Forelimb muscle (tissue), 1 donor: ENCODE data around the gene TRIM29. TPM values are rescaled to one million over a fixed set of nuclear protein-coding genes. Genes with fewer than 3 reads are reported as not detected.

Source experiments
- DNase-seq: peaks from one replicate; pipeline ENCODE4 v3.0.0-alpha.2; 2013; ENCODE audit warnings: low read depth
- polyA plus RNA-seq: library from polyadenylated mRNA; unstranded; fragments of 120-200 nt; gene quantifications from one replicate; pipeline ENCODE4 v1.2.1, GENCODE V29; 2013; ENCODE audit not compliant: insufficient read length

The TRIM29 gene
- polyA plus RNA-seq, 1 donor, result not detected

- DNase-seq, result no peak
Measured at GRCh38 chr11:120097721-120098385, 40.1 kb downstream of the TRIM29 start.

DNA sequence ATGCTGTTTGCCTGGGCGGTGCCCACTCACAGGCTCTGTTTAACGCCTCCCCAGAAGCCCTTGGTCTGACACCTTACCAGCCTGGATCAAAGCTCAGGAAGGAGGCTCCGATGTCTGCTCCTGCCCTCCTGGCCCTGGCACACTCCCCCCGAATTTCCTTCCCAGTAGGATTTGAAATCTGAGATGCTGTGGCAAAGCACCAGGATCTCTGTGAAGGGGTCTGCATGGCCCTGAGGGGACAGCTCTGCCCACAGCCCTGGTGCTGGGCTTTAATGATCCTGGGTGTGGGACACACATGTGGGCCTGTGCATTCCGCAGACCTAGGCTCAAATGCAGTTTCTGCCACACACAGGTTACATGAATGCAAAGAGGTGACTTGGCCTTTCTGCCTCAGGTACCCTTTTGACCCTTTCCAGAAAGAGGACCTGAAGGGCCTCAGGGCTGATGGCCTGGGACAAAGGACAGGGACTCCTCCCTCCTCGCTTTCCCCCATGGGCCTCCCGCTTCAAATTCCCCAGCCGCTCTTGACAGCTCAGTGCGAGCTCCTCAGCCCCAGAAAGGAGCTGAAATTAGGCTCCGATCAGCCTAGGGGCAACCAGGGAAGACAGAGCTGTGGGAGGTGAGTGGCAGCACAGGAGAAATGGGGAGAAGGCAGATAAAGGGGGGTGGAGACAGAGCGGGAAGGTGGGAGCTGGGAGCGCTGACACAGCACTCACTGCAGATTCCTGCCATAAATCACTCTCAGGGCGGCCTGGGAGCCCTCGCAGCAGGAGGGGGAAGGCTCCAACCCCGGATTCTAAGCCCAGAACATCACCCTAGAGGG, 41.3 kb downstream of the TRIM29 start:
- no peak for DNase-seq

- DNase-seq, result no peak
Measured at GRCh38 chr11:120095516-120095915, 42.4 kb downstream of the TRIM29 start.

DNA sequence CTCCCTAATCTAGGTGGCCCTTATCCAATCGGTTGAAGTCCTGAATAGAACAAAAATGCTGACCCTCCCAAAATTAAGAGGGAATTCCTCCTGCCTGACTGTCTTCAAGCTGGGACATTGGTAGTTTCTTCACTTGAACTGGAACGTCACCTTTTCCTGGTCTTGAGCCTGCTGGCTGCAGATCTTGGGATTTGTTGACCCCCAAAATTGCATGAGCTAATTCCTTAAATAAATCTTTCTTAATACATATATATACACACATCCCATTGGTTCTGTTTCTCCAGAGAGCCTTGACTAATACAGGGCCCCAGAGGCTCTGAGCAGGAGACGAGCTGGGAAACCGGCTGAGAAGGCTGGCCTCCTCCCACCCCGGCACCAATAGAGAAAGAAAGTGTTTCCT, 46.2 kb downstream of the TRIM29 start:
- no peak for DNase-seq

GRCh38 chr11:120091121-120091520, 46.8 kb downstream of the TRIM29 start:
- no peak for DNase-seq

DNA sequence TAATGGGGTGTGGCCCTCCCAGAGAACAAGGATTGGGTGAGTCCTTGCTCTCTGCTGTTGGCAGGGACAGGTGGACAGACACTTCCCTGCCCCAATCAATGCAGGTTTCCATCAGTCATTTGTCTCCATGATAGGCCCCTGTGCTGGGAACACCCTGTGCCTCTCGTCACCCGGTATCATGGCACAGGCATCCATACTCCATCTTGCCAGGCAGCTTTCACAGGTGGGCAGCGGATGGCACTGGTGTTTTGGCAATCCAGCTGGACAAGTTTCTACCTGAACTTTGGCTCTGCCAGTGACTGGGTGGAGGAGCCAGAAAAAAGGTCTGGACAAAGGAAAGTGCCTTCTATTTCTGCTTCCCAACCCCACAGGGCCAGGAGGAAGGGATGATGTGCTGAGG, 47.5 kb downstream of the TRIM29 start:
- no peak for DNase-seq

DNA sequence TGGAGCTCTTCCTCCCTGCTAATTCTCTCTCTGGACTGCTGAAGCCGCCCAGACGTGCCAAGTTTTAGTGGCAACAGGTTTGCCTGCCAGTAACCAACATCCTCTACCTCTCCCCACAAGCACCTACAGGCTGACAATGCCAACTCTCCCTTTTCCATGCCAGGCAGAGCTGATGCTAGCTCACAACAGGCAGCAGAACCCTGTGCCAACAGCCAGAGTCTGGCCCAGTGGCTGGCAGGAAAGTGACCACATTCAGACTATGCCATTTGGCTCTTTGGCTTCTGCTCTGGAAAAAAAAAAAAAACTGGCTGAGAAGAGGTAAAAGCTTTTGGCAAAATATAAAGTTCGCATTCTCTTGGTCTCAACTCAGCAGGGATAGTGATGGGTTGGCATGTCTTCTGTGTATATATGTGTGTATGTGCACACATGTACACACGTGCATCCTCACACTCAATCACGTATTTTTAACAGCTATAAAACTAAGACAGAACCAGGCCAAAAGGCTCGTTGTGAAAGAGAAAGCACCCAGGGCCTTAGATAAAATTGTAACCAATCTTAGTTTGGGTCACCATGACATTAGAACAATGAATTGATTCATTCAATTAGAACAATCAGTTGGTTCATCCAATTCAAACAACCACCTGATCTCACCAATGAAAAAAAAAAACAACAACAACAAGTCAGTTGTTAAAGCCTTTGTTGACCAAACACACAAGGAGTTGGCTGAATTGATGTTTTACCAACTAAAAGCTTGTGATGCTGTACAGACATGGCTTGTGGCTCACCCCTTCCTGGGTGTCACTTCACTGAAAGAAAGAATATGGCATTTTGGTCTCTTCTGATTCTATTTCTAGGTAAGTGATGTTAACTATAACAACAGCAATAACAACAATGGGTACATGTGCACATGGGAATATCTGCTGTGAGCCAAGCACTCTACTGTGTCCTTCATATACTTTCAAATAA, 48.6 kb downstream of the TRIM29 start:
- DNase-seq, result no peak

DNA sequence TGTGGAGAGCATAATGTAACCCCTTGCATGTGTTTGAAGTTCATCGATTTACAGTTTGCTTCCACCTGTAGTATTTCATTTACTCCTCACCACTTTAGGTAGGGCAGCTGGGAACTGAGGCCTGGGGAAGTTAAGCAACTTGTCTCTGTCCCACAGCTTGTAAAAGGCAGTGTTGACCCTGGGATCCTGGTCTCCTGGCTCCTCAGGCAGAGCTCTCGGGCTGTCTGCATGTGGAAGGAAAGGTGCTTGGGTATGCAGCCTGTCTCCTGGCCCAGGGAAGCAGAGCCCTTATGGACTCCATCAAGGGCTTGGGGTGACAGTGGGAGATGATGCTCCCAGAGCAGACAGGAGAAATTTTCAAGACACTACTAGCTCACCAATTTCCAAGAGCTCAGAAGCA, 49.9 kb downstream of the TRIM29 start:
- DNase-seq, result no peak

GRCh38 chr11:120086651-120087050, 51.3 kb downstream of the TRIM29 start:
- no peak for DNase-seq

- no peak for DNase-seq
Measured at GRCh38 chr11:120079750-120080610, 57.9 kb downstream of the TRIM29 start.

DNA sequence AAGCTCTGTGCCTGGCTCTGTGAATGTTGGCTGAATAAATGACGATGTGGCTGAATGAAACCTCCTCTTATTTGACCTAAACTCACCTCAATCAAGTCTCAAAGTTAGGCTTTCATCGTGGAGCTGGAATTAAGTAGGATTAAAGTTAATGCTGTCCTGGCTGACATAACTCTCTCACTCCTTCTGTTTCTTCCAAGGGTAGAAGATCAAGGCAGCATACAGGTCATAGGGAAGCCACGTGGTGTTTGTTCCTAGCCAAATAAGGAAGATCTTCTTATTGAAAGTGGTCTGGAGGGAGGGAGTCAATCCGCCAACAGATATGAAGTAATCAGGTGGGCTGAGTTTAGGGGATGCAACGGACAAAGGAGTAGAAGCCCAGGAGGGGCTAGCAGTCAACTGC, 59.5 kb downstream of the TRIM29 start:
- no peak for DNase-seq

DNA sequence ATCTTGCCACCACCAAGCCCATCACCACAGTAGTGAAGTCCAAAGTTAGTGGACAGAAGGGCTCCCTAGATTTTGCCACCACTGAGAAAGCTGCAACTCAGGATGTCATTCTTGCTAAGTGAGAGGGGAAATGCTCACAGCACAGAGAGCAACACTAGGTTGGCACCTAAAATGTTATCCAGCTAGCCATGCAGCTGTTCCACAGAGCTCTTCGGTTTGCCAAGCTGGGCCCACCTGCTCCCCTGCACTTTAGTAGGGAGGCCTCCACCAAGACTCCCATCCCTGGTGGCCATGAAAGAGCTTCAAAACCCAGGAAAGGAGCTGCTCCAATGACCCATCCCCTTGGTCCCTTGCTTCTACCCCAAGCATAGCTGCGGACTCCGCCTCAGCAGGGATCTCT, 63.8 kb downstream of the TRIM29 start:
- no peak for DNase-seq

DNA sequence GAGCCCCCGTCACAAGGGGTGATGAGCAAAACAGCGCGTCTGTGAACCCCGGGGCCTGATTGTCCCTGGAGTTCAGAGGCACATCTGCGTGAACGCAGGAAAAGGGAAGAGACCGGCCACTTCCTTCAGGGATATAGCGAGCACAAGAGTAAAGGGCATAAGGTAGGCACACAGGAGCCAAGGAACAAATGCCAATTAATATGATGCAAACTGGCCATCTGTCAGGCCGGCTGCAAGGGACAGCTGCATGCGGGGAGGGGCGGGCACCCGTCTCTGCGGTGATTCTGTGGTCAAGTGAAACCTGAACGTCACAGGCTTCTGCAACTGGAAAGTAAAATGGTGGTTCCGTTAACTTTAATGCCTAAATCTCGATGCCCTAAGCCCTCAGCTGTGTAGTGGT, 64.7 kb downstream of the TRIM29 start:
- DNase-seq, result no peak

GRCh38 chr11:120068114-120068573, 69.8 kb downstream of the TRIM29 start:
- DNase-seq, result peak; percentile 28

DNA sequence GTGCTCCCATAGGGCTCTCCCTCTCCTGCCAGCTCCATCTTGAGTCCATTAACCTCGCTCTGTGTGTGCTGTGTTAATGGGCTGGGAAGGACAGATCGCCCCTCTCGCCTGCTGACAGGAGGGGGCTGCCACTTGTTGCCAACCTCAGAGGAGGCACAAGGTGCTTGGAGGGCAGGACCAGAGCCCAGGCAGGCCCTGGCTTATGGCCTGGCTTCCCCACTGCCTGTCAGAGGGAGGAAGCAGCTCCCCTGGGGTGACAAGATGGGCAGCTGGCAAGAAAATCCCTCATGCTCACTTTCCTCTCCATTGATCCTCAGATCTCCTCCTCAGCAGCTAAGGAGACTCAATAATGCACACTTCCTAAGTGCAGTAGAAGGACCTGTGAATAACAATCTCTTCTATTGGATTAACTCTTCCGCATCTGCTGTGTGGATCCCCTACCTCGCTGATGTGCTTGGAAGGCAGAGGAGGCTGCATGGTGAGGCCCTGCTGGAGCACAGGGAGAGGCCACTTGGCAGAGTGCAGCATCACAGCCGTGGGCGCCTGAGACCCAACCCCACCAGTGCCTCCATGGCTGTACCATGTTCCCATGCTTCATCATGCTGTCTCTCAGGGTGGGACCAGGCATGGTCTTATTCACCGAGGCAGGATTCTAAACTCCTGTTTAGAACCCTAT, 70.3 kb downstream of the TRIM29 start:
- no peak for DNase-seq

GRCh38 chr11:120066738-120067437, 71.0 kb downstream of the TRIM29 start:
- DNase-seq, result no peak

- no peak for DNase-seq
Measured at GRCh38 chr11:120065876-120066275, 72.0 kb downstream of the TRIM29 start.

GRCh38 chr11:120065176-120065575, 72.7 kb downstream of the TRIM29 start:
- DNase-seq, result no peak

DNA sequence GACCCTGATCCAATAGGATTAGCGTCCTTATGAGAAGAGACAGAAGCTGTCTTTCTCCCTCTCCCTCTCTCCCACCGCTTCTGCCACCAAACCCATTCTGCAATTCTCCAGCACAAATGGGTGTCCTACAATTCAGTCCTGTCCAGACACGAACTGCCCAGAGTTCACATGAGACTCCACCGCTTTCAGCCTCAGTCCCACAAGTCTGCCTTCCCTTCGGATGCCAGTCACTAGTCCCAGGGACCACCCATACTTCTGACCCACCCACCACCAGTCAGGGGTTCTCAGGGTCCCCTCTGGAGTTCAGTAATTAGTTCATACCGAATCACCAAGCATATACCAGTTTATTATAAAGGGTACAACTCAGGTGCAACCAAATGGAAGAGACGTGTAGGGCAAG, 73.6 kb downstream of the TRIM29 start:
- no peak for DNase-seq
